ENCODE data around the gene BTG3.

Gene BTG3

DNA sequence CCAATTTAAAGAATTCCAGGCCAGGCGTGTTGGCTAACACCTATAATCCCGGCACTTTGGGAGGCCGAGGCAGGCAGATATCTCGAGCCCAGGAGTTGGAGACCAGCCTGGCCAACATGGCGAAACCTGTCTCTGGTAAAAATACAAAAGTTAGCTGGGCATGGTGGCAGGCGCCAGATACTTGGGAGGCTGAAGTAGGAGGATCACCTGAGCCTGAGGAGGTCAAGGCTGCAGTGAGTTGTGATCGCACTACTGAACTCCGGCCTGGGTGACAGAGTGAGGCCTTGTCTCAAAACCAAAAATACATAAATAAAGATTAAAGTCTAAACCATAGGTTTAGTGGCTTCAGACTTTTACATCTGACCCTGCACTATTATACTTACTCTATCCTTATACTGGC, 32.4 kb downstream of the BTG3 start:
- ChIA-PET POLR2A (ENCODE audit: low non-redundant PET) (no interaction called here), CTCF (interaction anchor here (0.9 kb wide), 1 partner anchor 193 kb away, joined by 3 read pairs; no protein-coding TSS in a partner anchor)
- DNase-seq (ENCODE audit: low spot score), result no peak
- H3K27ac ChIP-seq, result no peak overlapping the region
- TF ChIP-seq, protein P1, sequence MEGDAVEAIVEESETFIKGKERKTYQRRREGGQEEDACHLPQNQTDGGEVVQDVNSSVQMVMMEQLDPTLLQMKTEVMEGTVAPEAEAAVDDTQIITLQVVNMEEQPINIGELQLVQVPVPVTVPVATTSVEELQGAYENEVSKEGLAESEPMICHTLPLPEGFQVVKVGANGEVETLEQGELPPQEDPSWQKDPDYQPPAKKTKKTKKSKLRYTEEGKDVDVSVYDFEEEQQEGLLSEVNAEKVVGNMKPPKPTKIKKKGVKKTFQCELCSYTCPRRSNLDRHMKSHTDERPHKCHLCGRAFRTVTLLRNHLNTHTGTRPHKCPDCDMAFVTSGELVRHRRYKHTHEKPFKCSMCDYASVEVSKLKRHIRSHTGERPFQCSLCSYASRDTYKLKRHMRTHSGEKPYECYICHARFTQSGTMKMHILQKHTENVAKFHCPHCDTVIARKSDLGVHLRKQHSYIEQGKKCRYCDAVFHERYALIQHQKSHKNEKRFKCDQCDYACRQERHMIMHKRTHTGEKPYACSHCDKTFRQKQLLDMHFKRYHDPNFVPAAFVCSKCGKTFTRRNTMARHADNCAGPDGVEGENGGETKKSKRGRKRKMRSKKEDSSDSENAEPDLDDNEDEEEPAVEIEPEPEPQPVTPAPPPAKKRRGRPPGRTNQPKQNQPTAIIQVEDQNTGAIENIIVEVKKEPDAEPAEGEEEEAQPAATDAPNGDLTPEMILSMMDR (conservative IDR thresholded peaks at IDR 0.05; ENCODE audit: low read depth), result no peak

DNA sequence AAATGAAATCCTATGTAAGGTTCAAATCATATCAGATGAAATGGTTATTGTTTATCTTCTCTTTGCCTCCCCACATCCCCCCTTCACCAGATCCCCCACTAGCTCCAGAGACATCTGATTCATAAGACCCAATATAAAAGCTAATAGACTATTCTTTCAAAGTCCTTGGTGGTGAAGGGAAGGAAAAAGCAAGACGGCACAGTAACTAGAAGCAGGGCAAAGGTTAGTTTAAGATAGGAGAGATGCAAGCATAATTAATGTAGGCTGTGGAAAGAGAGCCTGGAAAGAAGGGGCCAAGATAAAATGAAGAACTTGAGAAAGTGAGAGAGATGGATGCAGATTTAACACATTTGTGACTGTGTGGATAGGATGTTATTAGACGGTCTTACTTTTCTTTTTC, 33.8 kb downstream of the BTG3 start:
- DNase-seq (ENCODE audit: low spot score), result no peak
- H3K27ac ChIP-seq, result no peak overlapping the region
- ChIA-PET CTCF (interaction anchor here (0.7 kb wide), 1 partner anchor 192 kb away, joined by 4 read pairs; no protein-coding TSS in a partner anchor), POLR2A (ENCODE audit: low non-redundant PET) (no interaction called here)
- TF ChIP-seq, protein P1 (conservative IDR thresholded peaks at IDR 0.05; ENCODE audit: low read depth), result no peak

DNA sequence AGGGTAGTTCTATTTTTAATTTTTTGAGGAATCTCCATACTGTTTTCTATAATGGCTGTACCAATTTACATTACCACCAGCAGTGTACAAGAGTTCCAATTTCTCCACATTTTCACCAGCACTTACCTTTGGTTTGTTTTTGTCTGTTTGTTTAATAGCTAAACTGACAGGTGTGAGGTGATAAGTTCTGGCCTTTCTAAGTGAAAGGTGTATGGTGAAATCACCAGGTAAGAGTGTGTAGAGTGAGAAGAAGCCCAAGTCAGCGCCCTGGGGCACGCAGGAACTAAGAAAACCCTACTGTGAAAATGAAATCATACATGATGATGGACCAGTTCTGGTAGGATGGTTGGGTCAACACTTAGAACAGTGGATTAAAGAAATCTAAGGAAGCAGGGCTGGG, 34.5 kb downstream of the BTG3 start:
- POLR2A ChIA-PET (ENCODE audit: low non-redundant PET), result no interaction called here
- no peak for DNase-seq (ENCODE audit: low spot score)
- H3K27ac ChIP-seq, result no peak overlapping the region
- TF ChIP-seq, protein P1 (conservative IDR thresholded peaks at IDR 0.05; ENCODE audit: low read depth), result no peak
- CTCF ChIA-PET, result no interaction called here

DNA sequence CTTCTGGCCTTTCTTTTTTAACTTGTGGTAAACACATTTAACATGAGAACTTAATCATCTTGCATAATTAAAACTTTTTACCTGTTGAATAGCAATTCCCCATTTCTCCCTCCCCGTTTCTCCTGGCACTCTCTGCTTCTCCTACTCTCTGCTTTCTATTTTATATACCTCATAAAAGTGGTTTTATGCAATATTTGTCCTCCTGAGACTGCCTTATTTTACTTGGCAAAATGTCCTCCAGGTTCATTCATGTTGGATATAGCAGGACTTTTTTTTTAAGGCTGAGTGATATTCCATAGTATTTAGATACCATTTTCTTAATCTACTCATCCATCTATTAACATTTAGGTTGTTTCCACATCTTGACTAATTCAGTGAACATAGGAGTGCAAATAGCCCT, 35.0 kb downstream of the BTG3 start:
- TF ChIP-seq, protein P1 (conservative IDR thresholded peaks at IDR 0.05; ENCODE audit: low read depth), result no peak
- no peak for DNase-seq (ENCODE audit: low spot score)
- ChIA-PET POLR2A (ENCODE audit: low non-redundant PET) (no interaction called here), CTCF (no interaction called here)
- H3K27ac ChIP-seq, result no peak overlapping the region

DNA sequence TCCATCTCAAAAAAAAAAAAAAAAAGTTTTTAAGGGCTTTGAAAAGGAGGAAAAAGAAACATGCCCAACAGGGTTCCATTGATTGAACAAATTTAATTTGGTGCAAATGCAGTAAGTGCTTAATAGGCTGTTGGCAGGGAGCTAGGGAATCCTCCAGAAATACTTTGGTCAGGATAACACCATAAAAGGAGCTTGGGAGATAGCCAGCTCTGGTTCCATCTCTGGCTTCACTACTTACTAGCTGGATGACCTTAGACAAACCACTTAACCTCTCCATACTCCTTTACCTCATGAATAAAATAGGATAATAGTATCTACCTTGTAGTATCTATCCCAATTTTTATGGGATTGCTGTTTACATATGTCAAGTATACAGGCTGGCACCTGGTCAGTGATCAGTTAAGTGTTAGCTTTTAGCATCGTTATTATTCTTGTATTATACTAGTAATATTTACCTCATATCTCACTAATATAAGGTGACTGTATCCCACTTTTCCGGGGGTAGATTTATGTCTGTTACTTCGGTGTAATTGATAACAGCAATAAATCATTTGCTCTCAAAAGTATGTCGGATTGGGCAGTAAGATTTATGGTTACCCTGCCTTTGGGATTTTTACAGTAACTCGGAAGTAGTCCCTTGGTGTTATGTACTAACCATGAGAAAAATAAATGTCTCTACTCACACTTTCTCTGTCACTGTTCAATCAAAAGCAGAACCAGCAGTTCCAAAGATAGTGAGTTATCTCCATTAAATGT, 36.4 kb downstream of the BTG3 start:
- ChIA-PET CTCF (no interaction called here), POLR2A (ENCODE audit: low non-redundant PET) (no interaction called here)
- TF ChIP-seq, protein P1 (conservative IDR thresholded peaks at IDR 0.05; ENCODE audit: low read depth), result no peak
- H3K27ac ChIP-seq, result no peak overlapping the region
- DNase-seq (ENCODE audit: low spot score), result no peak

DNA sequence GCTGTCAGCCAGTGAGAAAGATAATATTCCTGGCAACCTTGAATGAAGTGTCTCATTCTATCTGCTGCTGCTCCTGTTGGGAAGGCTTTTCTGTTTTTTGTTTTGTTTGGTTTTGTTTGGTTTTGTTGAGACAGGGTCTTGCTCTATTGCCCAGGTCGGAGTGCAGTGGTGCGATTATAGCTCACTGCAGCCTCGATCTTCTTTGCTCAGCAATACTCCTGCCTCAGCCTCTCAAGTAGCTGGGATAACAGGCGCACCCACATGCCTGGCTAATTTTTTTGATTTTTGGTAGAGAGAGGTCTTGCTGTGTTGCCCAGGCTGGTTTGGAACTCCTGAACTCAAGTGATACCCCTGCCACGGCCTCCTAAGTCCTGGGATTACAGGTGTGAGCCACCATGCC, 37.6 kb downstream of the BTG3 start:
- CTCF ChIA-PET, result no interaction called here
- POLR2A ChIA-PET (ENCODE audit: low non-redundant PET), result no interaction called here
- no peak for DNase-seq (ENCODE audit: low spot score)
- TF ChIP-seq, protein P1 (conservative IDR thresholded peaks at IDR 0.05; ENCODE audit: low read depth), result no peak
- no peak overlapping the region for H3K27ac ChIP-seq
